GM12873 (cell line): ENCODE measurements around the gene RAB7A.

Experiments used
- TF ChIP-seq, protein P1 (sequence below): IDR thresholded peaks from 2 replicates; pipeline ENCODE4 v1.5.1; 2012; ENCODE audit warnings: low read depth, mild to moderate bottlenecking, moderate library complexity, low read length, control low read depth; ENCODE audit not compliant: insufficient read depth; ENCODE audit errors: missing control alignments

RAB7A gene

DNA sequence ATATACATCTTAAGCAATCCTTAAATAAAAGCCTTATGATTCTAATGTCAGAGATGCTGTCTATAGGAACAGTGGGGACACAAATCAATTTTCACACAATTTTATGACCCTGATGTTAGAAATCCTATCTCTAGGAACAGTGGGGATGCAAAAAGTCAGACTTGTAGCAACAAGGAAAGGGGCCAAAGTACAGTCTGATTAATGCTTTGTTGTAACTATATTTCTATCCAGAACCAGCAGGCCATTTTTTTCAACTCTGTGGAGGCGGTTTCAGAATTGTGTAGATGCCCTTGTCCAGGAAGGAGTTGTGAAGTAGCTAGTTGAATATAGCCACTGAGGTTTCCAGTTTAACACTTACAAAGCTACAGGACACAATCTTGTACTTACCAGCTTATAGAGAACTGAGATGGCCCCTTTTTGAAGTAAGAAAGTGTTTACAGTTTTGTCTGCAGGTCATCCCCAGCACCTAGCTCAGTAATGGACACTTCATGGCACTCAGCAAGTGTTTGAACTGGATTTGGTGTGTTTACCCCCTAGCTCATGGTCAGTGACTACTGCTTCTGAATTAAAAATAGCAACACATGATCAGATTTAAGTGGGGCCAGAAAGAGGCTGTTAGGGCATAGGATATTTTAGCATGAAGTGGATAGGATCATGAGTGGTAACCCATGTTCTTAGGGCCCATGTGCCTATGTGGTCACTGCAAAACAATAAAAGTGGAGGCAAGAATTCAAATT lies 54.3 kb downstream of the RAB7A start:
- TF ChIP-seq, protein P1, sequence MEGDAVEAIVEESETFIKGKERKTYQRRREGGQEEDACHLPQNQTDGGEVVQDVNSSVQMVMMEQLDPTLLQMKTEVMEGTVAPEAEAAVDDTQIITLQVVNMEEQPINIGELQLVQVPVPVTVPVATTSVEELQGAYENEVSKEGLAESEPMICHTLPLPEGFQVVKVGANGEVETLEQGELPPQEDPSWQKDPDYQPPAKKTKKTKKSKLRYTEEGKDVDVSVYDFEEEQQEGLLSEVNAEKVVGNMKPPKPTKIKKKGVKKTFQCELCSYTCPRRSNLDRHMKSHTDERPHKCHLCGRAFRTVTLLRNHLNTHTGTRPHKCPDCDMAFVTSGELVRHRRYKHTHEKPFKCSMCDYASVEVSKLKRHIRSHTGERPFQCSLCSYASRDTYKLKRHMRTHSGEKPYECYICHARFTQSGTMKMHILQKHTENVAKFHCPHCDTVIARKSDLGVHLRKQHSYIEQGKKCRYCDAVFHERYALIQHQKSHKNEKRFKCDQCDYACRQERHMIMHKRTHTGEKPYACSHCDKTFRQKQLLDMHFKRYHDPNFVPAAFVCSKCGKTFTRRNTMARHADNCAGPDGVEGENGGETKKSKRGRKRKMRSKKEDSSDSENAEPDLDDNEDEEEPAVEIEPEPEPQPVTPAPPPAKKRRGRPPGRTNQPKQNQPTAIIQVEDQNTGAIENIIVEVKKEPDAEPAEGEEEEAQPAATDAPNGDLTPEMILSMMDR: no peak

DNA sequence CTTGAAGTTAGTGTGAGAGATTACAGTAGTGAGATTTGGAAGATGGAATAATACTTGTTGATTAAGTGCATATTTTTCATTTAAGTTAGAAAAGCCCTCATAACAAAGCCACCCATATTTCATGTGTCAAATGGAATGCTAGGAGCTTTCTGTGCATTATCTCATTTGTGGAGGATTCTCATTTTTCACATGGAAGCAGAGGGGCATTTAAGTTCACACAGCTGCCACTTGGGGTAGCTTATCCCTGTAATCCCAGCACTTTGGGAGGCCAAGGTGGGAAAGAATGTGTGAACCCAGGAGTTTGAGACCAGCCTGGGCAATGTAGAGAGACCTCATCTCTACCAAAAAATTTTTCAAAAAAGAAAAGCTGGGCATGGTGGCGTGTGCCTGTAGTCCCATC lies 55.2 kb downstream of the RAB7A start:
- TF ChIP-seq, protein P1: no peak

DNA sequence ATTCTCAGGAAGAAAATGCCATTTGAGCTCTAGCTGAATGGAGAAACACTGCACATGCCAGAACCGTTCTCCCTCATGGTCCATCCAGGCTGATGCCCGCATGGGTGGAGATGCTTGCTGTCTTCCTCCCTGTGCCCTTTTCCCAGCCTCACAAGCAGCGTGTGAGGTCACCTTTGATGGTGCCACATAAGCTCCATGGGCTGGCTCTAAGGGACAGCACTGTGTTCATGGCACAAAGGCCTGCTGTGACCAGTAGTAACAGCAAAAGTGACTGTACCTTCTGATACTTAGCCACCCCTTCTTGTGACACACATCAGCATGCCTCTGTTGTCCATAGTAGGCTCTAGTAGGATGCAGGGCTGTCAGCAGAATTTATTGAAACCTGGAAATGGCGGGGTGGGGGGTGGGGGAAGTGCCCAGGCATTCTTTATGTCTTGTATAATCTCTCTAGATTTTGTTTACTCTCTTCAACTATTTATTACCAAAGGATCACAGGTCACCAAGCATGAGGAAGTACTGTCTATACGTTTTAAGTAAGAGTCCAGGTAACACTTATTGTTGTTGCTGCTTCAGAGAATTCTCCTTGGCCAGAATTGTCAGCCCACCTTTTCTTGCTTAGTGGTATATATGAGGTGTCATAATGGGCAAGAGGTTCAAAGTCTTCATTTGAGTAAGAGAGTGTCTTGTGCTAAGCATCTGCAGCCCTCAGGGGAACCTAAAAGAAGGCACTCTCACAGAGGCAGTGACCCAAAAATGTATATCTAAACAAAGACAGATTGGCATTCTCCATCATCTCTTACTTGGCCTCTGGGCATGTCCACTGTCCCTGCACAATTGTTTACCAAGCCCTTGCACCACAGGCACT lies 56.5 kb downstream of the RAB7A start:
- TF ChIP-seq, protein P1: no peak

DNA sequence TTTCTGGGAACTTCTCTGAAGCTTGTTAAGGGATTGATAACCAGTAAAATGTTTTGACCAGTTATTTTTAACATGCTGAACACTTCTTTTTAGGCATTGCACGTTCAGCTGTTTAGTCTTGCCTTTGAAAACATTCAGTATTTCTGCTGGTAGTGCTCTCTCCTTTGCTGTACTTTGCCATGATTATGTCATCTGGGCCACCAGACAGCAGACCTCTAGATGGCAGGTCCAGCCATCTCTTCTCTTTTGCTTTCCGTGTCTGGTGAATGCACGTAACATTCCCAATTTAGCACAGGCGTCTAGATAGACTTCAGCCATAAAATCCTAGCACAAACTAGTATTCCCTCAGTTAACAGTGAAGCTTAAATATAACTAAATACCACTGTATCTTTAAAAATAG lies 57.8 kb downstream of the RAB7A start:
- TF ChIP-seq, protein P1: no peak

DNA sequence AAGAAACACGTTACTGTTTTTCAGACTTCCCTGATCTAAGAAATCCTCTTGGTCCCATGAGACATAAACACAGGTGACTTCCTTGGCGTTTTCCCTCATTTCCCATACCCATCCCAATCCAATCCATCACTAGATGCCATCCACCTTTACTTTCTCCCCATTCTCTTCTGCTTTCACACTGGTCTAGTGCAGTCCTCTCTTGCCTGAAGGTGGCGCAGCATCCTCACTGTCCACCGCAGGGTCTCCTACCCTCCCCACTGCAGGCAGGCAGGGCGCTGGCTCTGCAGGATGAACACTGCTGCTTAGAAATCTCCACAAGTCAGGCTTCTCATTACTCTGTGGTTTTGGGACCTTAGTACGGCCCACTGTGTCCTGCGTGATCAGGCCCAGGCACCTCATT lies 58.2 kb downstream of the RAB7A start:
- TF ChIP-seq, protein P1: peak; percentile 71

DNA sequence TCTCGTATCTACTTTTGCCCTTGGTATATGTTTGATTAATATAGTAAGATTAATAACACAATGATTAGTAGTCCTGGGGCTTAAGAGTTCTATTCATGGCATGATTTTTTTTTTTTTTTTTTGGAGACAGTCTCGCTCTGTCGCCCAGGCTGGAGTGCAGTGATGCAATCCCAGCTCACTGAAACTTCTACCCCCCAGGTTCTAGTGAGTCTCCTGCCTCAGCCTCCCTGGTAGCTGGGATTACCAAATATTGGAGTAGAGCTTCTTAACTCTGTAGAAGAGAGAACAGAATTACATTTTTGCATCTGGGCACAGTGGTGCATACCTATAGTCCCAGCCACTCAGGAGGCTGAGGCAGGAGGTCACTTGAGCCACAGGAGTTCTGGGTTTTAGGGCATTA lies 58.9 kb downstream of the RAB7A start:
- TF ChIP-seq, protein P1: no peak

DNA sequence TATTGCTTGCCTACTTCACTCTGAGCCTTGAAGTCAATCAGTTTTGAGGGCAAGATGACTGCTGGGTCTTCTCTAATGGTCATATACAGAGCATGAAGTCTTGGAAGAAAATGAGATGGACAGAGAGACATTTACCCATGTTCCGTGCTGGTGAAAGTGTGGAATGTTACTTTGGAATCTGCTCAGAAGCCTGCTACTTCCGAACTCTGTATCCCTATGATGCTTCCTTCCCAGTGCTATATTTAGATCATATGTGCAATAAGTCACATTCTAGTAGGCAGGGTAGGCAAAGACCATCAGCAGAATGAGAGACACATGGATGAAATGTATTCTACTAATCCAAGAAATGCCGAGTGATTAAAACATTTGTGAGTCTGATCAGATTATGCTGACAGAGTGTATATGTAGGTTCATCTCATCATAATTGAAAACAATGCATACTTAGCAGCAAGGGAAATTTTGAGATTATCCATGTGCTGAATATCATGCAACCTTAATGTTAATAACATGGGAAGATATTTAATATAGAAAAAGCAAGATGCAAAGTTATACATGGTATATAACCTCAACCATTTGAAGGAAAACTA lies 60.5 kb downstream of the RAB7A start:
- TF ChIP-seq, protein P1: no peak
